NCI-H524 treated with DMSO at 0.1 percent for 48 hours (cell line): Measurements from ENCODE around the gene DNAJB11.

Experiments used
- DNase-seq: peaks from one replicate; lab custom pipeline; 2025; lab: John Stamatoyannopoulos, UW

Gene DNAJB11

DNA sequence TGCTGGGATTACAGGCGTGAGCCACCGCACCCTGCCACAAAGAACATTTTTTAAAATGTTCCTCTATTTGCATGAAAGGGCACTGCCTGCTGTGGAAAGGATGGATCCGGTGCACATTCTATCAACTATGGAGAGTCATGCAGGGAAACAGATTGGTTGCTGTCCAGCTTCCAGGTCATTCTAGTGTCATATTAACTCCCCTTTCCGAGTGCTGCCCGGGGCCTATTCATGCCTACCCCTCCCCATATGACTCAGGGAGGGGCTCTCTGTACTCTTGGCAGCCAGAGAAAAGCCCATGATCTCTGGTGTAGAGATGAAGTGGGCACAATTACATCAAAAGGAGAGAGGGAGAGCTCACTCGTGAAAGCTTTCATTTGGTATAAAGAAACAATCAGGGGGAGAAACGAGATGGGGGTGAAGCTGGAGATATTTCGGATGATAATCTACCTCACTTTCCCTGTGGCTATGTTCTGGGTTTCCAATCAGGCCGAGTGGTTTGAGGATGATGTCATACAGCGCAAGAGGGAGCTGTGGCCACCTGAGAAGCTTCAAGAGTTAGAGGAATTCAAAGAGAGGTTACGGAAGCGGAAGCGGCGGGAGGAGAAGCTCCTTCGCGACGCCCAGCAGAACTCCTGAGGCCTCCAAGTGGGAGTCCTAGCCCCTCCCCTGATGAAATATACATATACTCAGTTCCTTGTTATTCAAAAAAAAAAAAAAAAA, 26.2 kb downstream of the DNAJB11 start:
- no peak for DNase-seq

DNA sequence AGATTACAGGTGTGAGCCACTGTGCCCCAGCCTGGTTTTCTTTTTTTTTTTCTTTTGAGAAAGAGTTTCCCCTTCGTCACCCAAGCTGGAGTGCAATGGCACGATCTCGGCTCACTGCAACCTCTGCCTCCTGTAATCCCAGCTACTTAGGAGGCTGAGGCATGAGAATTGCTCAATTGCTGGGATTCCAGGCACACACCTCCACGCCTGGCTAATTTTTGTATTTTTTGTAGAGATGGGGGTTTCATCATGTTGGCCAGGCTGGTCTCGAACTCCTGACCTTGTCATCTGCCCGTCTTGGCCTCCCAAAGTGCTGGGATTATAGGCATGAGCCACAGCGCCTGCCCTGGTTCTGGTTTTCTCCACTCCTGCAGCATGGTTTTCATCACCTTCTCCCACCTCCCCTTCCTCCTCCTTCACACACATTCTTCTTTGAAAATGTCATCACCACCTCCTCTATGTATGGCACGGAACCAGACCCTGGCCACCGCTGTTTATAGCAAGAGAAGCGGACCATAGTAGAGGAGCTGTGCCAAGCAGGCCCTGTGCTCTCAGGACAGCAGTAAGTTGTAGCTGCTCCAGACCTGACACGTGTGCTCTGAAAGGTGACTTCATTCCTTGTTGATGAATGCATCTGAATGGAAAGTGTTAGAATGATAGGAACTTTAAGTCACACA, 27.7 kb downstream of the DNAJB11 start:
- DNase-seq = no peak

DNA sequence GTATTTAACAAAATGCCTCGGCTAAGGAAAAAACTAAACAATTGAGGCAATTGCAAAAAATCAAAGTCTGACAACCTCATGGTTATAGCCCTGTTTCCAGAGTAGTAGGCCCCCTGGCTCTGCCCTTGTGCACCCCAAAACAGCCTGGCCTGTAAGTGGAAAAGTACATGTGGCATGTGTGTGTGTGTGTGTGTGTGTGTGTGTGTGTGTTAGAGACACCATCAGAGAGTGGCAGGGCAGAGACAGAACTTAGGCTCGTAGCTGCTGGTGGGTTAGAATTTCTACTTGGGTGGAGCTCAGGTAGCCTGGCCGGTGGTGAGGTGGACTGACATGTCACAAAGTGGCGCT, 28.2 kb downstream of the DNAJB11 start:
- no peak for DNase-seq

DNA sequence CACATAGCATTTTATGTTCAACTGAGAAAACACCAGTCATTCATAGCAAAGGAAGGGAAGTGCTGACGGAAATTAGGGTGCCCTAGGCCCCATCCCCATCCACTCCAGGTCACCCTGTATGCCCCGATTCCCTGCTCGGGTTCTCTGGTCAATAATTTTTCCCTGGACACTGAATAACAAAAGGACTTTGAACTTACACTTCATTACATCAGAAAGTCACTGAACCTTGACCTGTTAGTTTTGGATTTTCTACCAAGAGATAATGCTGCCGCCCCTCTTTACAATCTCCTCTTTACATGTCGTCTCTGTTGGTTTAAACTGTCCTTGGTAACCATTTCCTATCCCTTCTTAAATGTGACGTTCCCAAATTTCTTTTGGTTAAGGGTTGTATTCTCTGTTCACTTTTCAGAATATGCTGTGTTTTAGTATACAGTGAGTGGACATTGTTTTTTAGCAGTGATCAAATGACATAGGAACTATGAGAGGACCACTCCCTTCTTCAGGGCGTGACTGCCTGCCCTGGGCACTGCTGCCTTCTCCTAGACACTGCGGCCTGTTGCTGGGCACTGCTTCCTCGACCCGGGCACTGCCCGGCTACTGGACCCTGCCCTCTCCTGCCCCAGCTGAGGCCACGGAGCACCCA, 28.7 kb downstream of the DNAJB11 start:
- DNase-seq = no peak

DNA sequence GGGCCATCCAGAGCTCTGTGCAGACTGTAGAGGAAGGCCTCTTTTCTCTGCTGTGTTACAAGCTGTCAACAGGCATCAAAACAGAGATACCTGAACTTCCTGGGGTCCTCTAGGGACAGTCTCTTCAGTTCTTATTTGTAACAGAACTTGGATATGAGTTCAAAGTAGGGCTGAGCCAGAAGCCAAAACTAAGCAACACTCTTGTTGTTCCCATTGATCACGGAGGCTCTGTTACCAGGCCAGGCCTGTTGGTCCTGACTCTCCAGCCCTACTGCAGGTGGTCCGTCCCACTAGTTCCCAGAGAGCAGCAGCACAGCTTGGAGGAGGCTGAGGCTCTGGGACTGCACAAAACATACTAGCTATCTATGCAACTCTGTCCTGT, 29.3 kb downstream of the DNAJB11 start:
- DNase-seq = no peak

DNA sequence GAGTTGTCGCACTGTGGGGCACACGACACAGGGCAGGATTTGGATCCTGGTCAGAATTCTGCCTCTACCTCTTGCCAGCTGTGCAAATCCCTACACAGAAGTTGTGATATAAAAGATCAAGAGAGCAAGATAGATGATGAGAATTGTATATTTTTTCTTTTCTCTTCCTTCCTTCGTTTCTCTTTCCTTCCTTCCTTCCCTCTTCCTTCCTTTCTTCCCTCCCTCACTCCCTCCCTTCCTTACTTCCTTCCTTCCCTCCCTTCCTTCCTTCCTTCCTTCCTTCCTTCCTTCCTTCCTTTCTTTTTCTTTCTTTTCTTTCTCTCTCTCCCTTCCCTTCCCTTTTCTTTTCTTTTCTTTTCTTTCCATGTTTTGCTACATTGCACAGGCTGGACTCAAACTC, 30.4 kb downstream of the DNAJB11 start:
- DNase-seq = no peak

DNA sequence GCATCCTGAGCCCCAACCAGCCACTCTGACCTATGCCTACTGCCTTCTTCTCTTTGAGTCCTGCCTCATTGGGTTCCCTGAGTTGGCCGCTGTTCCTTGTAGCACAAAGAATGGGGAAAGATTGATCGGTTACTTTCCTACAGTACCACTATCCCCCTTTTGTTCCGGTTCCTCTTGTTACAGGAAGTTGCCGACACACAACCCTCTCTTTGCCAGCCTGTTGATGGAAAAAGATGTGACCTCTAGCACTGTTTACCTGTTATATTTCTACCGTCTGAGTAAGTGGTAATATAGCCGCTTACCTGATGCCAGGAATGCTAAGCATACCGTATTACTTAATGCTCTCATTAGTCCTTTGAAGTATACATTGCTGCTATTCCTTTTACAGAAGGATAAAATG, 32.6 kb downstream of the DNAJB11 start:
- no peak for DNase-seq

DNA sequence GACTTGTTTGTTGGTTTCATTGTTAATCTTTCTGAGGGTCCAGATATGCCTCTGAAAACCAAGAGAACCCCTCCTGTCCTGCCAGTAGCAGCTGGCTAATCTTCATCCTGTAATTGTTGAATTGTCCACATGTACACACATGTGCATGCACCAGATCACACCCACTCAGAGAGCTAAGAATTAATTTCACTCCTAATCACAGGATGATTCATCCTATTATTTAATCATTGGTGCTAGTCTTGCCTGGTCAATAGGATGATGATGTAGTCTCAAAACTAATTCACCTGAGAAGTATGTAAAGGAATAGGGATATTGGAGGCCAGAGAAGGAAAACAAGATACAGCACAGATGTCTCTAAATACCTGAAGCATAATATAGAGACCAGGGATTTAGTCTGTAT, 34.6 kb downstream of the DNAJB11 start:
- DNase-seq = no peak

DNA sequence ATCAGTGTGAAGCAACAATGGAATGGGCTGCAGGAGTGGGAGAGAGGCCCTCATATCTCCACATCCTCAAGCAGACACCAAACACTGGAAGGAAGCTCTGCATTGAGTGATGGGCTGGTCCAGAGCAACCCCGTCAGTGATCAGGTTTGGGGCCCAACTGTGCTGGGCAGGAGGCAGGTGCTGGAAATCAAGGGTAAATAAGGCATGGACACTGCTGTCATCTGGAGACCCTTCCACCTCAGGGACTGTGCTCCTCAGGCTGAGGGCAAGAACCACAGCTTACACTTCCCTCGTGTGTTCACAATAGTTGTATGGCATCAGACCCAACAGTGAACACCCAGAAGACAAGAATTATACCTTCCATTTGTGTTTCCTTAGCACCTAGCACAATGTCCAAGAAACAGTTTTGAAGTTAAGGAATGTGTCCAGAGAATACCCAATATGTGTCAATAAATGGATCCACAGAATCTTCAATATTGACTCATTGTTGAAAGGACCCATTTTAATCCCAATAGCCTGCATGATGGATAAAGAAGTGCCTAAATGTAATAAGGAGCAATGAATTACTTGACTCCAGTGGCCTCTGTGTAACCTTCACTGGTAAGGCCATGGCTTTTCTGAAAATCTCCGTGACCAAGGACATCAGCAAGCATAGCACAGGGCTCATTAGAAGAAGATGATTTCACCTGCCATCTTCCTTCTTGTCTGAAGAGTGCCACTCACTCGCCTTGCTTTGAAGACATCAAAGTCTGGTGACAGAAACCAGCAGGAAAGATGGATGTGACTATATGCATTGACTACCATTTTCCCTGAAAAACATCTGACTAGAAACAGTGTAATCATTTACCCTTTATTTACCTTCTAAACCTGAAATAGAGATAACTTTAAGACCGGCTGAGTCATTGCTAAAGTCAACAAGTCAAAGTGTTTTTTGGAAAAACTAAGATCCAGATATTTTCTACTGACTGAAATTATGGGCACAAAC, 35.3 kb downstream of the DNAJB11 start:
- no peak for DNase-seq

DNA sequence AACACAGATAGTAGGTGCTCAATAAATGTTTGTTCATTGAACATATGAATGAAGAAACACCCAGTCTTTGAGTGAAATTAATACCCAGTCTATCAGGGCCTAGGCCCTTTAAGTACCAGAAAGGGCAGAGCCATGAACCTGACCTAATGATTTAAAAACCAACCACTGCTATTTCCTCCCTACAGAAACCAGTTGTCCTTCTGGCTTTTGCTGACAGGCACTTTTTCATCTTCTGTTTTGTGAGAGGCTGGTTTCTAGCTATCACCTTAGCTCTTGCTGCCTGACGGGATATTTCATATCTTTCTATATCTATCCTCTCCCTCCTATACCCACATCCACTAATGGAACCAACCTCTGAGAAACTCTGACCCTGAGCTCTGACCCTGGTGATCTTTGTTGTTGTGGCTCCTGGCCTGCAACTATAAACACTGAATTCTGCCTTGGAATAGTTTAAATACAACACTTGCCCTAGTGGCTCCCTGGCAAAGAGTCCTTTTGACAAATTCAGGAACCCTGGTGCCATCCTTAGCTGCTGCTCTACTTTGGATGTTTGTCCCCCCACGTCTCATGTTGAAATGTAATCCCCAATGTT, 38.2 kb downstream of the DNAJB11 start:
- DNase-seq = no peak

DNA sequence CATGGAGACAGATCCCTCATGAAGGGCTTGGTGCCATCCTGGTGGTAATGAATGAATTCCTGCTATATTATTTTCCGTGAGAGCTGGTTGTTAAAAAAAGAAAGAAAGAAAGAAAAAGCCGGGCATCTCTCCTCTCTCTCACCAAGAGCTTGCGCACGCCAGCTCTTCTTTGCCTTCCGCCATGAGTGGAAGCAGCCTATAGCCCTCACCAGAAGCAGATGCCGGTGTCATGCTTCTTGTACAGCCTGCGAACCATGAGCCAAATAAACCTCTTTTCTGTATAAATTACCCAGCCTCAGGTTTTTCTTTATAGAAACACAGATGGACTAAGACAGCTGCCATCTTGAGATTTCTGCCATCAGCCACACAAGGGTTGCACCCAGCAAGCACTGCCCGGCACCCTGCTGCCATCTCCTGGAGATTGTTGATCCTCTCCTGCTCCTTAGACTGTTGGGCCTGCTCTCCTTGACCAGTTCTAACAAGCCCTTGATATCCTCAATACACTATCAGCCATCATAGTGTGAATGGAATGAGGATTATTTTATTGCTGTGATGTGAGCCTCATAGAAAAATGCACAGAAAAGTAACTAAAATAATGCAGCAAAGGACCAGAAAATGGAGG, 38.8 kb downstream of the DNAJB11 start:
- DNase-seq = peak; percentile 6

DNA sequence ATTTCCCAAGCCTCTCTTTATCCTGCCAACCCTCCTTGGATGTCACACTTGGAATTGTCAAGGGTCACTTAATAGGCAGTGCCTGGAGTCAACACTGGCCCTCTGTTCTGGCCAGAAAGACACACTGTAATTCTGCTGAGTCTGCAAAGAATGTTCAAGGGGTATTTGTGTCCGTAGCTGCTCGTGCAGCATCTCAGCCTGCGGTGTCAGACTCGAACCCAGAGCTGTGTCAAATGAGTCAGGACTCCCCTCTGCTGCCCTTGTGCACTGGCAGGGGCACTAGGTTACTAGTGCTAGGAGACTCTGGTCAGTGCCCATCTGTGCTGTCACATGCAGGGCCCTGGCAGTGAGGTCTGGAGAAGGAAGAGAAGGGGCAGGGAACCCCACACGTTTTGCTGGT, 41.5 kb downstream of the DNAJB11 start:
- DNase-seq = no peak

DNA sequence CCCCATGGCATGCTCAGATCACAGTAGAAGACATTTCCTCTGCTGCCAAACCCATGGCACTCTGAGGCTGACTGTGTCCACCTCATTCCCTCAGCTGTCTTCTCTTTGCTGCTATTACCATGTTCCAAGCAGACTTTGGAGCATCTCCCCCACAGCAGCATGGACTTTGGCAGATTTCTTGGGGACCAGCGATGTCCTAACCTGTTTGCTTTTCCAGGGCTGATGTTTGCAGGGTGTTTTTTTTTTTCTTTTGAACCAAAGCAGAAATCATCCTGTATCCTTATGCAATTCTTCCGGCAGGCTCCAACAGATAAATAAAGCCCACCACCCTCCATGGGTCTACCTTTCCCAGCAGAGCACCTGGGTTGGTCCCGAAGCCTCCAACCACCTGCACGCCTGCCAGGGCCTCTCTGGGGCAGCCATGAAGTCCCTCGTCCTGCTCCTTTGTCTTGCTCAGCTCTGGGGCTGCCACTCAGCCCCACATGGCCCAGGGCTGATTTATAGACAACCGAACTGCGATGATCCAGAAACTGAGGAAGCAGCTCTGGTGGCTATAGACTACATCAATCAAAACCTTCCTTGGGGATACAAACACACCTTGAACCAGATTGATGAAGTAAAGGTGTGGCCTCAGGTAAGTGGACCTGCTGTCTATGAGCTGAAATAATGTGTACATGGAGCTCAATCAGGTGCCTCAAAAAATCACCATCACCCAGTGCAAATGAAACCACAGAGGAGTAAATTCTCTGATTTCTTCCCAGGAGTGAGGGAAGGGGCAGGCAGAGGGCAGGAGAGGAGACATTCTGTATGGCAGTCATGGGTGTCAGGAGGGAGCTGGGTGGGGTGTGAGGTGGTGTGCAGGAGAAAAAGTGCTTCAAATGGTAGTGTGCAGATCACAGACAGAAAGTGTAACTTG, 42.5 kb downstream of the DNAJB11 start, which contains the start of gene AHSG:
Gene AHSG, plus strand, starts transcription at position 340 of the 916 bp plus-strand sequence. Its CDS starts 82 bp downstream, at position 422.
- no peak for DNase-seq

DNA sequence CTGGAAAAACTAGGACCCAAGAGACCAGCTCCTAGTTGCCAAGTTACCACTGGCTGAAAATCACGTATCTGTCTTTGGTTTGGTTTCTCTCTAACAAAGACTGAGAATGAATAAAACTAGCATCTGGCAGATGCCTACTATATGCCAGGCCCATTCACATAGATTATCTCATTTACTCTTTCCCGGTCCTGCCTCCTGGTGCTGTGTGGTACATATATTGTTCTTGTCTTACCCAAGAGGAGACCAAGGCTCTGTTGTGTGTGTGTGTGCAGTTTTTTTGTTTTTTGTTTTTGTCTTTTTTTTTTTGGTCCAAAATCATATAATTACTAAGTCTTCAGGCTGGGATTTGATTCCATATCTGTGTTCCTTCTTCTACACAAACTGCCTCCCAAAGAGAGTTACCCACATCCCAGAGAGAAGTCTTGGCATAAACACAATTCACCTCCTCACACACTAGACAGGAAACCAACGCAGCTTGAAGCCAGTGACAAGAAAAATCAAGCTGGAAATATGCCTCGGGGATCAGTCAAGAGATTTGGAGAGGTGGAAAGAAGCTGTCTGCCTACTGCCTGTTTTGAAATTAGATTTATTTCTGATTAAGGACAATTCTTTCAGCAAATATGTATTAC, 43.2 kb downstream of the DNAJB11 start:
- DNase-seq = no peak

DNA sequence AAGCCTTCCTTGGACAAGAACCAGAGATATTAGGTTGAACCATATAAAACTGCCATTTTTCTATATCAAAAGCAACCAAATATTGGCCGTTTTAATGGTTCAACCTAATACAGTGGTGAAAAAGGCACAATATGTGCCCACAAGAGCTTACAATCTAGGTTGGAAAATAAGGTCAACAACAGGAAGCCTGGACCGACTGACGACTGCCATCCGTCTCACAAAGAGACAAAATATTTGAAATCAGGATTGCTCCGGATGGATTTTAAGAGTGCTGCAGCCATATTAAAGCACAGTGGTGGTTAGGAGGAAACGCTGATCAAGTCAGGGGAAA, 43.7 kb downstream of the DNAJB11 start:
- no peak for DNase-seq

DNA sequence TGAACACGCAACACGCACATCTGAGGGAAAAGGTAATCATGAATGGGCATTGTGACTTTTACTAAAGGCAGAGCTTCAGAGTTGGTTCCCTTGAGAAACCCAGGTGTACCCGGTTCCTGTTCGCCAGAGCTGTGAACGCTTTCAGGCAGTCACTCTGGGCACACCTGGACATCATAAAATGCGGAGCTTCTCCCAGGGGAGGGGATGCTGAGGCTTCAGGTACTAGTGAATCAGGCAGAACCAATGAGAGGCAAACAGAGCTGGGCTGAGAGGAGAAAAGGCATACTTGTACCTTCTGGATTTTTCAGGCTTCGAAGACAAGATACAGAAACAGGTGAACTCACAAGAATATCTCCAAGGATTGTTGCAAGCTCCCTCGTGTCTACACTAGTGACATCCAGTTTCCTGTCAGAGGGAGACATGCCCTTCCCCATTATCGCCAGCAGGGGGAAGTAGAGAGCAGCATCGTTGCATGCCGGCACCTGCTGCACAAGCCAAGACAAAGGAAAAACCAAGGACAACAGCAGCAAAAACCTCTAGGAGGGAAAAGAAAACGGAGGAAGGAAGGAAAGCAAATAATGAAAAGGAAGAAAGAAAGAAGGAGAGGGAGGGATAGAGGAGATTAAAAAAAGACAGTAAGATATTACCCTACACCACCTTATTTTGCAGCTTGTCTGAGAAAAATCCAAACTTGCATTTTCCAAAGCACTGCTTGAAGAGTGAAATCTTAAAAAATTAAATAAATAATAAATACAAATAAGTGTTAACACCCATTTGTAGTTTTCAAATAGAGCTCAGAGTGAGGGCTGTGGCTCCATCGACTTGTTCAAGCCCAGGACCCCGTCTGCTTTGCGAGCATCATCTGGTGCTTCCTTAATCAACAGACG, 44.3 kb downstream of the DNAJB11 start:
- DNase-seq = no peak

DNA sequence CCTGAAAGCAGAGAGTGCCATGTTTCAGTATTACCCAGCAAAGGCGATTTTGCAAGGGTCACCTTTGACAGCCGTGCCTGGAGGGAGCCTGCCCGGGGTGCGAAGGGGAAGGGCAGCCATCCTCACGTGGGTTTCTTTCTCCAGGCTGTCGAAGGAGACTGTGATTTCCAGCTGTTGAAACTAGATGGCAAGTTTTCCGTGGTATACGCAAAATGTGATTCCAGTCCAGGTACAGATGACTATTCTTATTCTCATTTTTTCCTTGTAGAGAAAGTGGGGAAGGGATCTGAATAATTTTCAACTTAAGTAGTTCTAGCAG, 45.7 kb downstream of the DNAJB11 start:
- DNase-seq = no peak

DNA sequence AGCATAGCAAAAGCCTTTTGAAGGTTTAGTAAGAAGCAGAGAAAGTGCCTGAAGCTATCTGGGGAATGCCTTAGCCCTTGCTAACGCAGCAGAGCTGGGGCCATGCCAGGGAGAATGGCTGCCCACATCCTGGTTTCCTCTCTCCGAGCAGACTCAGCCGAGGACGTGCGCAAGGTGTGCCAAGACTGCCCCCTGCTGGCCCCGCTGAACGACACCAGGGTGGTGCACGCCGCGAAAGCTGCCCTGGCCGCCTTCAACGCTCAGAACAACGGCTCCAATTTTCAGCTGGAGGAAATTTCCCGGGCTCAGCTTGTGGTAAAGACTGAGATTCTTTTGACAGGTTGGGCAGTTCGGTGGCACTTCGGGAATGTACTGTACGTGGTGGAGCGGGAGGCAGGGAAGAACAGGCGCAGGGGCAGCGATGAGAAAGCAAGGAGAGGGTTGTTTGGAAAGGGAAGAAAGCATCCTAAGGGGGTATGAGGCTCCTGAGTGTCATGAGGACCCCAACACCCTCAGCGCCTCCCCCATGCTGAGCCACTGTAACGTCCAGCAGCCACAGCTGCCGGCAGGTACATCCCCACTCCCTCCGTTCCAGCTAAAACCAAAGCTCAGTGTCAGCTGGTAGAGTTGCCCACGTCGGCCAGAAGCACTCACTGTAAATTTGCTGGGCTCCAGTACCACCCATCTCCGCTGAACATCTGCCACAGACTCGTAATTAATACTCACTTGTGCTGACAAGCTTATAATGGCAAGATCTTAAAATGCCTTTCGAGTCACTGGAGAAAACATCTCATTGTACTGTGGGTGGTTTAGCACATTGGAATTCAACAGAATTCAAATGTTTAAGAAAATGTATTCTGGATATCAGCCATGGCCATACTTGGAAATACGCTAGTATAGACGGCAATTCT, 46.8 kb downstream of the DNAJB11 start:
- peak; percentile 91 for DNase-seq
